C4-2B (cell line): ENCODE results near the gene CLEC20A.

Experiments
- H3K27ac ChIP-seq: fragments of 450-650 bp; 2 replicates; pipeline ENCODE4 v1.5.1; 2017
- ZFX ChIP-seq: fragments of 450-650 bp; IDR thresholded peaks from 2 replicates; pipeline ENCODE4 v1.6.1; 2017
- TF ChIP-seq, protein P1 (sequence below): fragments of 450-650 bp; conservative IDR thresholded peaks from 2 replicates; pipeline ENCODE4 v1.5.1; 2017; ENCODE audit warnings: mild to moderate bottlenecking

Gene CLEC20A

DNA sequence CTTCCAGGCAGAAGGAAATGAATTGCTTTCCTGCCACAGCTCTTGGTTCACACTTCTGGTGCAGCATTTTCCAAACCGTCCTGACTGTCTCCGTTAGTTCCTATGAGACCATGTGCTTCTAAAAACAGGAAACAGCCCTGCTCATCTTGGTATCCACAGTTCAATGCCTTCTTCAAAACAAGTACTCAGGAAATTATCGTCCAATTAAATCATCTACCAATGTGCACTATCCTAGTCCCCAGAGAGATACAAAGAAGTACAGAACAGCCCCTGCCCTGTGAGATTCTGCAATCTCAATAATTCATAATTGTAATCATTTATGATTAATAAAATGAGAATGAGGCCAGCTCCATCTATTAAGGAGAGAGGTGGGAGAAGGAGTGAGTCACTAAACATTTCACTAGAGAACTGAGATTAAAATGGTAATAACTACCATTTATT, 11.2 kb downstream of the CLEC20A start:
- no peak for TF ChIP-seq ZFX
- TF ChIP-seq, protein P1, sequence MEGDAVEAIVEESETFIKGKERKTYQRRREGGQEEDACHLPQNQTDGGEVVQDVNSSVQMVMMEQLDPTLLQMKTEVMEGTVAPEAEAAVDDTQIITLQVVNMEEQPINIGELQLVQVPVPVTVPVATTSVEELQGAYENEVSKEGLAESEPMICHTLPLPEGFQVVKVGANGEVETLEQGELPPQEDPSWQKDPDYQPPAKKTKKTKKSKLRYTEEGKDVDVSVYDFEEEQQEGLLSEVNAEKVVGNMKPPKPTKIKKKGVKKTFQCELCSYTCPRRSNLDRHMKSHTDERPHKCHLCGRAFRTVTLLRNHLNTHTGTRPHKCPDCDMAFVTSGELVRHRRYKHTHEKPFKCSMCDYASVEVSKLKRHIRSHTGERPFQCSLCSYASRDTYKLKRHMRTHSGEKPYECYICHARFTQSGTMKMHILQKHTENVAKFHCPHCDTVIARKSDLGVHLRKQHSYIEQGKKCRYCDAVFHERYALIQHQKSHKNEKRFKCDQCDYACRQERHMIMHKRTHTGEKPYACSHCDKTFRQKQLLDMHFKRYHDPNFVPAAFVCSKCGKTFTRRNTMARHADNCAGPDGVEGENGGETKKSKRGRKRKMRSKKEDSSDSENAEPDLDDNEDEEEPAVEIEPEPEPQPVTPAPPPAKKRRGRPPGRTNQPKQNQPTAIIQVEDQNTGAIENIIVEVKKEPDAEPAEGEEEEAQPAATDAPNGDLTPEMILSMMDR, result no peak
- no peak overlapping the region for H3K27ac ChIP-seq

DNA sequence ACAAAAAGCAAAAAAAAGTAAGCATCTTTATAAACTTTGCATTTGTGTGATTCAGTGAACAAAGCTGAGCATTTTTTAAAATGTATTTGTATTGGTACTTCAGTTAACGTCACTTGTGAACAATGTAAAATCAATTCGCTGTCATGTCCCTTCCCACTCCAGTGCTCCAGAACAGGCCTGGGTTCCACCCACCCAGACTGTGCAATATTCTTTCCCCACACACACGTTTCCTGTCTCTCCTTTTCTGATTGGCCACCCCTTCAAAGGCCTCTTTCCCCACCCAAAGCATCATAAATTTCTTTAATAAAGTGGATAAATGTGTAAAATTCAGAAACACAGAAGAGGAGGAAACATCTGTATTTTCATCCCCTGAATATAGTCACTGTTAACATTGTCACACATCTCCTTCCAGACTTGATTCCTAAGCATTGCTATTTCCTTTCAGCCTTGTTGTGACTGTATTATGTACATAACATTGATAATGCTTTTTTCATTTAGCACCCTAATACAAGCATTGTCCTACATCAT, 12.0 kb downstream of the CLEC20A start:
- H3K27ac ChIP-seq, result no peak overlapping the region
- TF ChIP-seq, protein P1, result no peak
- TF ChIP-seq ZFX, result no peak

DNA sequence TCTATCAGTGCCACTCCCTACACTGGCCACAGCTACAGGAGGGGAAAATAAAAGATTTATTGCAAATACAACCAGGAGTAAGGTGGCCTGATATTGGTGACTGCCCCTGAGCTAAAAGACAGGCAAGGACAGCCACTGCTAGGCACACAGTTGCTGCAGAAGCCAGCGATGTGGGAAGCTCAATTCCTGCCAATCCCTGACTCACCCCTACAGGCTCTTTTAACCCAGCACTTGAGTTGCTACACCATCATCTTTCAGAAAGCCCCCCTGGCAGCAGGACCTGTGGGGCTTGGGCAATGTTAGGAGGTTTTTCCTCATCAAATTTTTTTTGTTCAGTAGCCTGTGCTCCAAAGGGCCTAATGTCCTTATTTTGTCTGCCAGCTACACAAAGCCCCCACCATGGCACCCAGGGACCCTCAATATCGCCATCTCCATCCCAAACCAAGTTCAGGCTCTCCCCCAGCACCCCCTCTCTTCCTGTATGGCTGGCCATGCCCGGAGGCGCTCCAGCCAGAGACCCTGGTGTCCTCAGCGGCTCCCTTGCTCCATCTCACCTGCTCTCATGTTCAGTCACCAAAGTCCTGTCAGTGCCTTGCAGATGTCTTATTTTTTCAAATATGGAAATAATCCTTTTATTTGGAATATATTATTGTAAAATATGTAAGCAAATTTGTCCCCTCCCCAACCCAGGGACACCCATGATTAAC, 13.4 kb downstream of the CLEC20A start:
- H3K27ac ChIP-seq, result no peak overlapping the region
- no peak for TF ChIP-seq ZFX
- TF ChIP-seq, protein P1, result no peak

DNA sequence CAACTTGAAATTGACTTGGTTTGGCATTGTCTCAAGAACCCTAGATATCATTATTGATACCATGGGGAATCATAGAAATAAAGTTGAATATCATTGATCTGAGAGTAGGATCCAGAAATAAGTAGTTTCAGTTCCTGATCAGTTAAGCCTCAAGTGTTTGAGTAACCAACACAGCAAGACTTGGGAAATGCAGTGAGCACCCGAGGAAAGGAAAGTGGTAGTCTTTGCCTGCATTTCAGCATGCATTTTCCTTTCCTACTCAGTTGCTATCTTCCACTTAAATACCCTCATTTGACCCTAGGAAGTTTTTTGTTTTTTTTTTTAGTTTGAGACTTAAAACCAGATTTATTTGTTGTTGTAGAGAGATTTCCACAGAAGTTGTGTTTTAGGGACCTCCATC, 18.9 kb downstream of the CLEC20A start:
- TF ChIP-seq ZFX, result no peak
- TF ChIP-seq, protein P1, result no peak
- no peak overlapping the region for H3K27ac ChIP-seq

DNA sequence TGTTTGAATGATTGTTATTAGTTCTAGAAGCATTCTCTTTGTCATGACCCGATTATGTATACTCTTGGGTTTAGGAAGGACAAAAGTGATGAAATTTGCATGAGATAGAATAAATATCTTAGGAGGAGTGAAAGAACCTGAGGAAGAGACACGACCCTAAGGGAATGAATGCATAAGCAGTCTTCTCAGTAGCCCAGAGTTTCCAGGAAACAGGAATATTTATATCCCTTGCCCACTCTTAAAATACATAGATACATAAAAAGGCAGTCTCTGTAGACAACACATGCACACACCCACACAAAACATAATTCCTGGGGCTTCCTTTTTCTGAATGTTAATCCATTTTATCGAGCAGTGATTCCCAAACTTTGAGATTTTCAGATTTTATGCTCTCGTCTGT, 19.4 kb downstream of the CLEC20A start:
- no peak overlapping the region for H3K27ac ChIP-seq
- TF ChIP-seq, protein P1, result no peak
- no peak for TF ChIP-seq ZFX

DNA sequence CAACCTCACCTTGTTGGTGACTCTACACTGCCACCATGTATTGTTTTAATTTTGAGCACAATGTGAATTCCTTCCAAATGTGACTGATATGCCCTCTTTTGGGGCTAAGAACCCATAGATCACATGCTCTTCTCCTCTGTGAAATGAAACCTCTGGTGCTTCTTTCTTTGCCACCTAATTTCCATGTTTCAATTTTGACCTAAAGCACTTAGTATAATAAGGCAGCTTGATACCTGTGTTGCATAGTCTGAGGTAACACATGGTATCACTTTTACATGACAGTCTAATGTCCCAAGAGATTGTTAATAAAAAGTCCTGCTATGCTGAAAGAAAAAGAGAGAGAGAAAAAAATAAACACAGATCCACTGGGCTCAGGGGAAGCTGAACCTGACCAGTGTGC, 24.2 kb downstream of the CLEC20A start:
- H3K27ac ChIP-seq, result no peak overlapping the region
- TF ChIP-seq, protein P1, result no peak
- TF ChIP-seq ZFX, result no peak

DNA sequence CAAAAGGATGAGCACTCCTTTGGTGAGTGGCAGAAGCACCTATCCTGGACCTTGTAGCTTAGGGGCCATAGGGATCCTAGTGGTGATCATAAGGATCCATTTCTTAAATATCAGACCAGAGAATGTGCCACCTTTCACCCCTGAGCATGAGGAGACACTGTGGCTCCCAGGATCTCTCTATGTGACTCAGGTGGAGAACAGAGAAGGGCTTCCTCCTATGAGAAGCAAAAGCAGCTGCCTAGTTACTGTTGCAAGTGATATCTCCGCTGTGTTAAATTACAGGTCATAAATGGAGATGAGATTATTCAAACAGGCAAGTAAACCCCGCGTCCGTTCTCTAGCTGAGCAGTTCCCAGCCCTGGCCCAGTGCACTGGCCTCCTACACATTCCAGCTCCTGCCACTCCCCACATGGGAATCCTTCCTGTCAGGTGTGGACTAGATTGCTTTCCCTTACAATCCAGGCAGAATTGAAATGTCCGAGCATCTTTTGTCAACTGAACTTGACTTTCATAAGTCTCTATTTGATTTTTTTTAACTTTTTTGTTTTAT, 26.3 kb downstream of the CLEC20A start:
- TF ChIP-seq, protein P1, result no peak
- TF ChIP-seq ZFX, result no peak
- no peak overlapping the region for H3K27ac ChIP-seq
